ENCODE results near the gene C5.

C5 gene

GRCh38 chr9:121009650-121010049 lies 40.4 kb downstream of the C5 start:
- intact Hi-C loops (cut with DNase I; ENCODE audit: low total_unique reads): no loop called here
- H3K4me3 ChIP-seq: no peak overlapping the region
- H3K27me3 ChIP-seq: no peaks in the 10 kb centered on the region
- no peak for DNase-seq
- no peaks in the 10 kb centered on the region for H3K4me1 ChIP-seq
- no peaks in the 10 kb centered on the region for H3K9me3 ChIP-seq
- no peak overlapping the region for H3K27ac ChIP-seq
- TF ChIP-seq, protein P1, sequence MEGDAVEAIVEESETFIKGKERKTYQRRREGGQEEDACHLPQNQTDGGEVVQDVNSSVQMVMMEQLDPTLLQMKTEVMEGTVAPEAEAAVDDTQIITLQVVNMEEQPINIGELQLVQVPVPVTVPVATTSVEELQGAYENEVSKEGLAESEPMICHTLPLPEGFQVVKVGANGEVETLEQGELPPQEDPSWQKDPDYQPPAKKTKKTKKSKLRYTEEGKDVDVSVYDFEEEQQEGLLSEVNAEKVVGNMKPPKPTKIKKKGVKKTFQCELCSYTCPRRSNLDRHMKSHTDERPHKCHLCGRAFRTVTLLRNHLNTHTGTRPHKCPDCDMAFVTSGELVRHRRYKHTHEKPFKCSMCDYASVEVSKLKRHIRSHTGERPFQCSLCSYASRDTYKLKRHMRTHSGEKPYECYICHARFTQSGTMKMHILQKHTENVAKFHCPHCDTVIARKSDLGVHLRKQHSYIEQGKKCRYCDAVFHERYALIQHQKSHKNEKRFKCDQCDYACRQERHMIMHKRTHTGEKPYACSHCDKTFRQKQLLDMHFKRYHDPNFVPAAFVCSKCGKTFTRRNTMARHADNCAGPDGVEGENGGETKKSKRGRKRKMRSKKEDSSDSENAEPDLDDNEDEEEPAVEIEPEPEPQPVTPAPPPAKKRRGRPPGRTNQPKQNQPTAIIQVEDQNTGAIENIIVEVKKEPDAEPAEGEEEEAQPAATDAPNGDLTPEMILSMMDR (IDR thresholded peaks at IDR 0.05): no peak
- peaks cover 0 to 30% (median 19%) of the 10 kb centered on the region in 3 donors for H3K36me3 ChIP-seq

- H3K27me3 ChIP-seq: no peaks in the 10 kb centered on the region
- H3K4me1 ChIP-seq: no peaks in the 10 kb centered on the region
- TF ChIP-seq, protein P1 (IDR thresholded peaks at IDR 0.05): no peak
- no peaks in the 10 kb centered on the region for H3K9me3 ChIP-seq
- H3K27ac ChIP-seq: no peak overlapping the region
- intact Hi-C loops (cut with DNase I; ENCODE audit: low total_unique reads): no loop called here
- no peak overlapping the region for H3K4me3 ChIP-seq
- DNase-seq: no peak
- peaks cover 3 to 13% (median 4%) of the 10 kb centered on the region in 3 donors for H3K36me3 ChIP-seq
These were observed 50.8 kb downstream of the C5 start for GRCh38 chr9:120999317-120999716.

DNA sequence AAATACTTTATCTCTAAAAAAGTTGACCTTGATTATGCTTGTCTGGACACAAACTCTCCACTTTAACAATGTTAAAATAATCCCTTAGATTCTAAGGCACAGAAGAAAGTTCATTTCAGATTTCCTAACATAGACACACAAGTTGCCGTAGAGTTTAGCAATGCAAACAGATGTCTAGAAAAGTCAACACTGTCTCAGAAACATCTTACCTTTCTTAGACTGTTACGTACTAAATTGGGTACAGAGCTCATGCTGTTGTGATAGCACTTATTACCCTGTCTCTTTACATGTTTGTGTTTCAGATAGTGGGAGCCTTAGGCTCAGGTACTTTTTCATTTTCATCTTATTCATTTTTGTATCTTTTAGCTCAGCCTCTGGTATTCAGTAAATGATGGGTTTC lies 52.0 kb downstream of the C5 start:
- H3K27me3 ChIP-seq: no peaks in the 10 kb centered on the region
- no peaks in the 10 kb centered on the region for H3K4me1 ChIP-seq
- H3K4me3 ChIP-seq: no peak overlapping the region
- H3K27ac ChIP-seq: no peak overlapping the region
- intact Hi-C loops (cut with DNase I; ENCODE audit: low total_unique reads): no loop called here
- no peaks in the 10 kb centered on the region for H3K9me3 ChIP-seq
- H3K36me3 ChIP-seq: peaks cover 3 to 13% (median 4%) of the 10 kb centered on the region in 3 donors
- TF ChIP-seq, protein P1 (IDR thresholded peaks at IDR 0.05): no peak
- DNase-seq: no peak

DNA sequence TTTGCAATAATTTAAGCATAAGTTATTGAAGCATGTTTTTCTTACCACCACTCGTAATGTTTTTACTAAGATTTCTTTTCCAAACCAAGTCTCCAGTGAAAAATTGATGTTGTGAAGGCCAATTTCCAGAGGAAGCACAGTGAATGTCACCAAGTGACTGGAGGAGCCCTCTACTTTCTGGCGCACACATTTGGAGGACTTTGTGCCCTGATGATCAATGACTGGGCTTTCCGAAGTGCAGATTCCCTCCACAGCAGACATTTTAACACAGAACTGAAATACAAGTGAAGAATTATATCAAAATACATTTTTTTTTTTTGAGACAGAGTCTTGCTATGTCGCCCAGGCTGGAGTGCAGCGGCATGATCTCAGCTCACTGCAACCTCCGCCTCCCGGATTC lies 52.6 kb downstream of the C5 start:
- peaks cover 3 to 10% (median 4%) of the 10 kb centered on the region in 3 donors for H3K36me3 ChIP-seq
- no peaks in the 10 kb centered on the region for H3K4me1 ChIP-seq
- TF ChIP-seq, protein P1 (IDR thresholded peaks at IDR 0.05): no peak
- intact Hi-C loops (cut with DNase I; ENCODE audit: low total_unique reads): no loop called here
- no peak overlapping the region for H3K27ac ChIP-seq
- H3K9me3 ChIP-seq: no peaks in the 10 kb centered on the region
- H3K27me3 ChIP-seq: no peaks in the 10 kb centered on the region
- H3K4me3 ChIP-seq: no peak overlapping the region
- no peak for DNase-seq

- intact Hi-C loops (cut with DNase I; ENCODE audit: low total_unique reads): no loop called here
- no peaks in the 10 kb centered on the region for H3K4me1 ChIP-seq
- H3K36me3 ChIP-seq: peaks cover 0 to 10% (median 4%) of the 10 kb centered on the region in 3 donors
- no peak for DNase-seq
- TF ChIP-seq, protein P1 (IDR thresholded peaks at IDR 0.05): no peak
- no peak overlapping the region for H3K4me3 ChIP-seq
- H3K27ac ChIP-seq: no peak overlapping the region
- no peaks in the 10 kb centered on the region for H3K9me3 ChIP-seq
- no peaks in the 10 kb centered on the region for H3K27me3 ChIP-seq
These were observed 53.7 kb downstream of the C5 start for GRCh38 chr9:120996409-120996808.

- Histone ChIP-seq H3K4me3 (no peak overlapping the region), H3K4me1 (no peaks in the 10 kb centered on the region), H3K27ac (no peak overlapping the region), H3K27me3 (no peaks in the 10 kb centered on the region), H3K36me3 (peaks cover 0 to 12% (median 5%) of the 10 kb centered on the region in 3 donors), H3K9me3 (no peaks in the 10 kb centered on the region)
- DNase-seq: no peak
- intact Hi-C loops (cut with DNase I; ENCODE audit: low total_unique reads): loop anchor here (10.0 kb wide), 1 partner anchor 76 kb away; no protein-coding TSS in a partner anchor
- TF ChIP-seq, protein P1 (IDR thresholded peaks at IDR 0.05): no peak
These were observed 61.0 kb downstream of the C5 start for GRCh38 chr9:120989065-120989464.
